IPS-NIHi11 (cell line): ENCODE measurements around the gene CYYR1.

Experiments
- DNase-seq: peaks from one replicate; pipeline ENCODE4 v3.0.0; 2012; ENCODE audit warnings: mixed read lengths, low spot score

CYYR1 gene

DNA sequence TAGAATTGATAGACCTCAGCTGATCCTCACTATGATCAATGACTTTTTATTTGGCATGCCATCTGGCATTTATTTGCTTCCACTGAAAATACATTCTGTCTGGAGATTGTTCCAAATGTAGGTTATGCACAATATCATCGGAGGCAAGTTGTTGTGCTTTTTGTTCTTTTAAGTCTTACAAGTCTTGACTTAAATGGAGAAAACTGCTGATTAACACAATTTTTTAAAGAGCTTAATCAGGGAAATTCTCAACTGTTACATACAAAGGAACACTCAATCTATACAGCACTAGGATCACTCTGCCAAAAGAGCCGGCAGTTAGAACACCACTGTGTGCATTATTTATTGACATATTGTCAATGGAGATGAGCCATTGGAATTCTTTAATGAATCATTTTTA lies 19.2 kb downstream of the CYYR1 start:
- DNase-seq: no peak

DNA sequence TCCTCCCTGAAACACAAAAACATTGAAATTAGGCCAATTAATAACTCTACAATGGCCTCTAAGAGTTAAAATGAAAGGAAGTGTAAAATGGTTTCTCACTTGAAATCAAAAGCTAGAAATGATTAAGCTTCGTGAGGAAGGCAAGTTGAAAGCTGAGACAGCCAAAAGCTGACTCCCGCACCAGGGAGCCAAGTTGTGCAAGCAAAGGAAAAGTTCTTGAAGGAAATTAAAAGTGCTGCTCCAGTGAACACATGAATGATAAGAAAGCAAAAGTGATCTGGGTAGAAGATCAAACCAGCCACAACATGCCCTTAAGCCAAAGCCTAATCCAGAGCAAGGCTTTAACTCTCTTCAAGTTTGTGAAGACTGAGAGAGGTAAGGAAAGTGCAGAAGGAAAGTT lies 22.8 kb downstream of the CYYR1 start:
- no peak for DNase-seq

DNA sequence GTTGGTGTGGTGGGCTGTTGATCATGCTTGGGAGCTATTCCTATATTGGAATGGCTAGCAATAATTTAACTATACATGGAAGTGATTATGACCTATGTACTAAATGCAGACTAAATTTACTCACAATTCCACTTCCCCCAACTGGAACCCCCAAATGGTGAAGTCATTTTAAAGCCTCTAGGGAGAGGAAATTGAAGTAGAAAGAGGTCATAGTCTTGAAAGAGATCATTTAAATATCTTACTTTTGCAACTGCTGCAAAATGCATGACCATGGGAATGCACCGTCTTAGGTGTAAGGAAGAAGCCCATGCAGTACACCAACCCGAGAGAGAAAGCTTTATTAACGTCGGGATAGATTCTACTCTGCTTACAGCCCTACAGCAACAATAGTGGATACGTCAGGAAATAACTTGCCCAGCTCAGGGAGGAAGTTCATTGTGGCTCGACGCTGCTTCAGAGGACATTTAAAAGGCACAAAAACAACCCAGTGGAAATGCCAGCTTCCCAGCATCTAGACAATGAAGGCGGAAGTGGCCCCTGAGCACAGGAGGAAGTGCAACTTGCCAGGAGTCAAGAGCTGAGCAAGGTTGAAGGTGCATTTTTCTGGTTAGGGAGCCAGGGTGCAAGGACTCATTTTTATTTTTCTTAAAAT lies 26.5 kb downstream of the CYYR1 start:
- DNase-seq: no peak

DNA sequence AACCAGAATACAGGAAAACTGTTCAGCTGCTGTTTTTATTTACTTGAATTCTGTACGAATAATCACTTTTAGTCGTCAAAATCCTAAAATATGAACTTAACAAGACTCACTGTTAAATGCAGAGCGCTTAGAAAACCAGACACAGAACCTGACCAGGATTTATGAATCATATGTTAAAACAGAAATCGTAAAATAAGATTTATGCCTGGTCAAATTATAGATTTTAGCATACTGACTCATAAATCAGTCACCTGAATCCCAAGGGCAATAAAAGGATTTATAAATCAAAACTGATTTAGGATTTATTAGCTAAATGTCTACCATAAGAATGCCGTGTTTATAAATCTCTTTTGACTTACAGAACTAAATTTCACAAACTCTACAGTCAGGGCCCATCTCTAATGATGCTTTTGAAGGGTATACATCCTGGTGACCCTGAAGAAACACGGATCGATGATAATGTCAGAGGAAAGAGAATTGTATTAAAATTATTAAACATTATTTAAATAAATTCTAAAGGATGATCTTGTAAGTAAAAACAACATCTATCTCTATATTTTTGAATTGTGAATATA lies 28.8 kb downstream of the CYYR1 start:
- DNase-seq: no peak

DNA sequence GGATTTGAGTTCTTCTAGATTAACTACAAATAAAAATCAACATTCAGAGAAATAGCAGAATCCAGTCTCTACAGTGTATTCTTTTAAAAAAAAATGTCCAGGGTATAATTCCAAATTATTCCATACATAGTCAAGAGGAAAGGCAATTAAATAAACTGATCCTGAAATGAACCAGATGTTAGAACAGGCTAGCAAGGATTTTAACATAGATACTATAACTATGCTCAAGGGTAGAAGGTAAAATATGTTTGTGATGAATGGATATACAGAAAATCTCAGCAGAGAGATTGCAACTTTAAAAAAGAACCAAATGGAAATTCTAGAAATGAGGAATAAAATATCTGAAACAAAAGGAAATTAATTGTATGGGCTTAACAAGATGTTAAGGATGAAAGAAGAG lies 32.4 kb downstream of the CYYR1 start:
- DNase-seq: no peak

DNA sequence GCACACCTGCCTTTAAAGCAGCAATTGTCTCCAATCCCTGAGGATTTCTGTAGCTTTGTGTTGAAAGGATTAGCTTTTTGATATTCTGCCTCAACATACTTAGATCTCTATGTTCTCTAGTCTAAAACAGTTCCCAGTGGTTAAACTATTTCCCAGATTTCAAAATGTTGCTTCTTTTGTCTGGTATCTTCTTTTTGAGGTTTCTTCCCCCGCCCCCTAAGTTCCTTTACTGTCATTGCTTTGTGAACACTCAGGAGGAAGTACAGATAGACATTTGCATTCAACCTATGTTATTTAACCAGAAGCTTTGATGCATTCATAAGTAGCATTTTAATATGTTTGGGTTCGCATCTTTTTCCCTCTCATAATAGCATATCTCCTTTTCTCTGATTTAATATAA lies 33.5 kb downstream of the CYYR1 start:
- DNase-seq: no peak

DNA sequence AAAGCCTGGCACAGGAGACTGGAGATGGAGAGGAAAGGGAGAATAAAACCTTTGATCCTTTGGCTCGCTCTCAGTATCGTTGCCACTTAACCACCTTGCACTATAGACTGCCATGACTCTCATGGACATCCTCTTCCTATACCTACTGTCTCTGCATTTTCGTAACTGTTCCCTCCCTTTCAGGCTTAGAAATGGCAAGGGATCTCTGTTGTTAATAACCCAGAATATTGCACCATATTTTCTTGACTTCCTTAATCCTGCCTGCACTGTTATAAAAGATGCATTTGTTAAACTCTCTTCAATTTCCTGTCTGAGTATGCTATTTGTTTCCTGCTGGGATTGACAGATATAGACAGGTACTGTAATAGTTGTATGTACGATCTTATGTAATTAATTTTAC lies 38.6 kb downstream of the CYYR1 start:
- DNase-seq: no peak

DNA sequence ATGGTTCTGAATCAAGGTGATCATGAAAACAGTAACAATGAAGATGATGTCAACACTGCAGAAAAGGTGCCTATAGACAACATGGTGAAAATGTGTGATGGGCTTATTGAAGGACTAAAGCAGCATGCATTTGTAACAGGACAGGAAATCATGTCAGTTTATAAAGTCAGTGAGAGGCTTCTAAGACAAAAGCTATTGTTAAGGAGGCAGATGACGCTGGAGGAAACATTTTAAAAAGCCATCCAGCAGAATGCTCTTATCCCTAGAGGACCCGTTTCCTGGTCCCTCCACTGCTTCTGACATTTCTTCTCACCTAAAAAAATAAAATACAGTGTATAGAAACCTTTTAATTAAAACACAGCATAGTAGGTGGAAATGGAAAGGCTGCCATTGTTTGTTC lies 40.9 kb downstream of the CYYR1 start:
- no peak for DNase-seq

DNA sequence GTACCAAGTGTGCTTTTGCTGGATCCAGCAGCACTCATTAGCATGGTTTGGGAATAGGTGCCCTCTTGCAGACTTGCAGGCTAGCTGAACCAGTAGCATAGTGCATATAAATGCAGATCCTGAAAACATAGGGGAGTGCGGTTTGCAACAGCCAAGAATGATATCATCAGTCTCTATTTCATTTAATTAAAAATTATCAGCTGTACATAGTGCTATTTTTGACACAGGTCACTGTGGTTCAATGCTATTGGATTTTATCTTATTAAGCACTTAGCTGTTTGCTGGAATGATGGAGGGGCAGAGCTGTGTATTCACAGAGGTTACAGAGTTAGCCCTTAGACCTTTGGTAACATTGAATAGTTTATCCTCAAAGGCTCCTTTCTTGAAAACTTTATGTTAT lies 43.6 kb downstream of the CYYR1 start:
- DNase-seq: no peak

DNA sequence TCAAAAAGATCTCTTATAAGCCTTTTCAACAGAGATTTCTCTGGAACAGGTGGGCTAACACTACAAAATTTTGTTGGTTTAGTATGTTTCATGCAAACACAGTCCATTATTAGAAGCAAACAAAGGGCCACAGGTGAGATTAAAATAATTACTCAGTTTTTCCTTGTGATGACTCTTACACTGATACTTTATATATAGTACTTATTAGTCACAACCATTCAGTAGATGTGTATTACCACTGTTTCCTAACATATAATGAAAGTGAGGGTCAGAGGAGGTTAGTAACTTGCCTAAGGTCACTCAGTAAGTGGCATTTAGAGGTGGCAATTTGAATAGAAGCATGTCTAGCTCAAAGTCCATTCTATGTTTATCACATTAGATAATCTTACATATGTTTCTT lies 44.2 kb downstream of the CYYR1 start:
- DNase-seq: no peak

DNA sequence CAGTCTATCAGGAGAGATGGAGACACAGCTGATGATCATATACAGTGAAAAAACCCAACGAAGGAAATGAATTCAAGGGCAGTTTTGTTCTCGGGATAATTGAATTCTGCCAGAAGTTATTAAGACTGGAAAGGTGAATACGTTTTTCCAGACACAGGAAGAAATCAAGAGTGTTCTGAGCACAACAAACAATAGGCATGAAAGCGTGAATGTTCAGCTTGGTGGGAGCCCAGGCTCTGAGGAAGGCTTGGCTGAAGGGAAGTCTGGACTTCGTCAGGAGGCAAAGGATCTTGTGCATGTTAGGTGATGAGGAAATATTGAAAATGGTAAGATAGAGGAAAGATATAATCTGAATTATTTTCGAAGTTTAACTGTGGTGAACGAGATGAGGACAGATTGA lies 50.4 kb downstream of the CYYR1 start:
- no peak for DNase-seq

DNA sequence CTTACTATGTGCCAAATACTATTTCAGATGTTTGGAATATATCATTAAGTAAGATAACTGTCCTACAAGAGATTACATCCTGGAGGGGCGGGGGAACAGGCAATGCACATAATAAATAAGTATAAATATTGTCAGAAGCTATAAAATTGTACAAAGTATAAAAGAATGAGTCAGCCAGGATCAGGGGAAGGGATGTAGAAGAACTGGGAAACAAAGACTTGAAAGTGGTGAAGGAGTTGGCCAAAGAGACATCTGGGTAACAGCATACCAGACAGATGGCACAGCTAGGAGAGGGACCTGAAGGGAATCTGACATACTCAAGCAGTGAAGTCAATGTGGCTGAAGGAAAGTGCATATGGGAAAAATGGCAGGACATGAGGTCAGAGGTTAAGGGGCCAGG lies 53.9 kb downstream of the CYYR1 start:
- no peak for DNase-seq

DNA sequence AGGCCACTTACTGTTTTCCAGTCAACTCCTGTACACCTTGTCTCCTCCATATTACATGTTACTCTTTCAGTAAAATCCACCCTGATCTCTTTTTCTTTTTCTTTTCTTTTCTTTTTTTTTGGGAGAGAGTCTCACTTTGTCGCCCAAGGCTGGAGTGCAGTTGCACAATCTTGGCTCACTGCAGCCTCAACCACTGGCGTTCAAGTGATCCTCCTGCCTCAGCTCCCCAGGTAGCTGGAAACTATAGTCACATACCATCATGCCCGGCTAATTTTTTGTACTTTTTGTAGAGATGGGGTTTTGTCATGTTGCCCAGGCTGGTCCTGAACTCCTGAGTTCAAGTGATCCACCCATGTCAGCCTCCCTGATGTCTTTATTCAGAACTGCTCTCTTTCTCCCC lies 57.8 kb downstream of the CYYR1 start:
- DNase-seq: no peak

DNA sequence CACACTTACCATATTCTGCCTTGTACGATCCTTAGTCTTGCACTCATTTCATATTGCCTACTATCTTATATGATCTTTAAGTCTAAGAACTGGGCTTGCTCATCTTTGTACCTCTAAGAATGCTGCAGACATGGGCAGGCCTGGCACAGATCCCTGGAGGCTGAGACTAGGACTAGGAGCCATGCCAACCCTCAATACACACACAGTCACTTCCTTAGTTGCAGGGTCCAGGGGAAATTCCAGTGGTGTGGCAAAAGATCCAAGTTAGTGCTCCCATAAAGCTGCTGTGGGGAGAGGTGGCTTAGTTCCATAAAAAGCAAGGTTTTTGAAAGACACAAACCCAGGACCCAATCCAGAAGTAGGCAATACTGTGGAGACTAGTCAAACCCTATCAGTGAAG lies 59.9 kb downstream of the CYYR1 start:
- DNase-seq: no peak

DNA sequence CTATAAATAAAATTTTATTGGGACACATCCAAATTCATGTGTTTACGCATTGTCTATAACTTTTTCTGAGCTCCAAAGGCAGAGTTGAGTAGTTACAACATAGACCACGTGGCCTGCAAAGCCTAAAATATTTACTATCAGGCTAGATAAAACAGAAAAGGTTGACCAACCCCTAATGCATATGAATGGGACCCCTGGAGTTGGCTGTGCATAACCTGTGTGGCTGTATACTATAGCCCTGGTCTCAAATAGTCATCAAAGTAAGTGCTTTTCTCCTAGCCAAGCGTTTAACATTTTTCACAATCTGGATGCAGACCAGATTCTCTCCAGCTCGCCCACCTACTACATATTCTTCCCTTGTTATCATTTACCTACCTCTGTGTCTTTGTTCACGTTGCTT lies 60.4 kb downstream of the CYYR1 start:
- no peak for DNase-seq

DNA sequence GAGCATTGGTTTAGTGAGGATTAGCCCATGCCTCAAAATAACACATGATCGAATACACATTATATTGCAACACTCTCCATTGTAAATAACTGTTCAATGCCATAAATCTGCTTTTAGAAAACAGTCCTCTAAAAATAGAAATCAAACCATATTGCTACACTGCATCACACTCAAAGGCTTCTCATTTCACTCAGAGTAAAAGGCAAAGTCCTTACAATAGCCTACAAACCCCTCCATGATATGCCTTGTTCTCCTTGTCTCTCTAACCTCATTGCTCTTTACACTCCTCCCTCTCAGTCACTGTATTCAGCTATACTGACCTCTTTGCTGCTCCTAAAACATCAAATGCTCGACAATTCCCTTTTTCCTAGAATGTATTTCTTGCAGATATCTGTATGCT lies 64.2 kb downstream of the CYYR1 start:
- no peak for DNase-seq

DNA sequence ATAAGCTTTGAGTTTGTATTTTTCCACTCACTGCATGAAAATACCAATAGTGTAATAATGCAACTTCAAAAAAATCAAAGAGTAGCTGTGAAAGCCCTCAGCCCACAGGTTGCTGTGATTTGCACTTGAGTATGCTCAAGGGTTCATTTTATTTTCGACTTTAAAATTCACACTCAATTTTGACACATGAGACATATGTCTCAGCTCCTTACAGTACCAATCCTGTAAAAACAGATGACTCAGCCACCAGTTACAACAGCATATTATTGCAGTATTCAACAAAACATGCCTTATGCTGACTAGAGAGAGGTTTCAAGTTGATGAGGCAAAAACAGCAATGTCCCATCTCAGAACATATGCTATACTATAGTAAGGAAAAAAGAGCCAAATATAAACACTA lies 66.1 kb downstream of the CYYR1 start:
- DNase-seq: no peak

DNA sequence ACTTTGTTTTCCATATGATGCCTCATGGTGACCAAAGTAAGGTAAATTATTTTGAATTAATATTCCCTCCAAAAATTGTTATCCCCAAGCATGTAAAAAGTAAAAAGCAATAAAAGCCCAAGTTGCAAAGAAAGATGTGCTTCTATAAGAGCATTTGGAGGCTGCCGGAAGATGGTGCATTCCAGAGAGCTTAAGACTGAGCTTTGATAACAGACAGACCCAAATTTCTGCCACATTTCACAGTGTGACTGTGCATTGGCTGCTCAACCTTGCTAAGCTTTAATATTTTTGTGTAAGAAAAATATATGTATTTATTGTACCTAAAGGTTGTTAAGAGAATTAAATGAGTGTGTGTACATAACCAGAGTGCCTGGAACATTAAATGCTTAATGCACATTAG lies 67.9 kb downstream of the CYYR1 start:
- DNase-seq: no peak

DNA sequence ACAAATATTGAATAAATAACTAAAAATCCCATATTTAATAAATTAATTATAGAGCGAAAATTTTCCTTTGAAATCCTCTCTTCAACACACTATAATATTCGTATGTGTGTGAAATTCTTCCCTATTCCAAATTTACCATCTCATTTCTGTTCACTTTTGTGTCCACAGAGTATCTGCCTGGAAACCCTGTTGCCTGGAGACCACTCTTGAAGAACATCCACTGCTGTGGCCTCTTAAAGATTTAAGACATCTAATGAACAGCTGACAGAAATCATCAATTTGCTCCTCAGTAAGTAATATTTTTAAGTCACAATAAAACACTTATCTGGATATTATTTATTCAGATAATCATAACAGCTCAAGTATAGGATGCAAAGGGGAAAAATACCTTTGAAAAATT lies 69.7 kb downstream of the CYYR1 start:
- DNase-seq: no peak

DNA sequence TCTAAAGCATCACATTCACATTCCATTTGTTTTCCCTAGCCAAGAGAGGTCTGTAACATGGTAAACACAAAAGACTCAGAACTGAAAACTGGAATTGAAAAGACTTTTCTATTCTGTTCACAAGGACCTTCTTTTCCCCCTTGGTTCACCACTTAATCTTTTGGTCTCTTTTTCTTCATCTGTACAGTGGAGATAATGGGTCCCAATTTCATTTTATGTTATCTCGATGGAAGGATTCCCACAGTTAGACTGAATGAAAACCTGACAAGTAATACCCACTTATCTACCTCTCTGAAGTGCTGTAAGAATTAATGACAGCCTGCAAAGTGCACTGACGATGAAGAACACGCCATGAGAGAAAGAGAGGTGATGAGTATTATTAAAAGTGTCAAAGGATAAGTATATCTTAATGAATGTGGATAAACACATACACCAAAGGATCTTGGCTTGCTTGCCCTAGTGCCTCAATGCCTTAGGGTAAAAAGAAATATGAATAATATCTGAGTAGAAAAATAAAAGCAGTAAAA lies 71.5 kb downstream of the CYYR1 start:
- DNase-seq: no peak

DNA sequence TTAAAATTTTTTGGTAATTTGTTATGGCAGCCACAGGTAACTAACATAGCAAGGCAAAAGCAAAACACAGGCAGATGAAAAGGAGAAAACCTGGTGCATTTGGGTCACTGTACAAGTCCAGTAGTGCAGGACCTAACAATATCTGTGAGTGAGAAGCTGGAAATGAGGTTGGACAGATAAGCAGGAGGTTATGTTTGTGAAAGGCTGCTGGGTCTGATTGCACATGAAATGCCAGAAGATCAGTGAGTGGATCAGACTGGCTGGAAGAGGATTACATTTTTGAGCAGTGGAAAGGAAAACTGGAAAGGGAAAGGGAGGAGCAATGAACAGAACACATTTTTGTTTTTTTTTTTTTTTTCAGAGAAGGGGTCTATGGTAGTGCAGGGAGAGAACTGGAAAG lies 73.6 kb downstream of the CYYR1 start:
- DNase-seq: no peak

DNA sequence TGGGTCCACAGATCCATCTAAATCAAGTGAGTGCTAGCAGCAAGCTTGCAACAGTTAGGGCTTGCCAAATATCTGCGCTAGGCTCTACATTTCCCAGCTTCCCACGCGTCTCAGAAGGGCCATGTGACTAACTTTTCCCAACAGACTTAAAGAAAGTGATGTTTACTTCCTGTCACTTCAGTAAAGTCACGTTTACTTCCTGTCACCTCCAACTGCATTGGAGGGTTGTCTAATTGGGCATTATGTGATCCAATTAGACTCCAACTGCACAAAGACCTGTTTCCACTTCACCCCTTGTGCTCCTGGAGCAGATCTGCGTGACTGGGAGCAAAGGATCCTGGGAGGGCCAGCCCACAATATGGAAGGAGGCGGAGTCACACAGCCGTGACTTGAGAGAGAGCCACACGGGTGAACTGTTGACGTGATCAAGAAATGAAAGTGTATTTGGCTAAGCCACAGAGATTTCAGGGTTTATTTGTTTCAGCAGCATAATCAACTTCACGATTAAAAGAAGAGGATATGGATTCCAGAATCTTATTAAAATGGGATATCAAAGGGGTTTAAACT lies 77.7 kb downstream of the CYYR1 start:
- DNase-seq: no peak

DNA sequence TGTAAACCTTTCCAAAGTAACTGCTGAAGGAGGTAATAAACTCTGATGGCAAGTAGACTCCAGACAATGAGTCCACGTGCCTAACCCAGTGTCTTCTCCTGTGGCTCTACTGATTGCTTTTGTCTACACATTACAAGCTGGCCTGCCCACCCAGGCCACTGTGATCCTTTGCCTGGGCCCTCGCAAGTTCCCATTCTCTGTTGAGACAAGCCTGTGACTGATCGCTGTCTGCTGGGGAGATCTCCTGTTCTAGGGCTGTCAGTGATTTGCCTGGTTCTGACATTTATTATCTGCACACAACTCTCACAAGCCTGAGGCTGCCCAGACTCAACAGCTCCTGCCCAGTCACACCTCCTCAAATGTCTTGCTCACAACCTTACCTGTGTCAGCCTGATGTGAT lies 81.4 kb downstream of the CYYR1 start:
- DNase-seq: no peak

DNA sequence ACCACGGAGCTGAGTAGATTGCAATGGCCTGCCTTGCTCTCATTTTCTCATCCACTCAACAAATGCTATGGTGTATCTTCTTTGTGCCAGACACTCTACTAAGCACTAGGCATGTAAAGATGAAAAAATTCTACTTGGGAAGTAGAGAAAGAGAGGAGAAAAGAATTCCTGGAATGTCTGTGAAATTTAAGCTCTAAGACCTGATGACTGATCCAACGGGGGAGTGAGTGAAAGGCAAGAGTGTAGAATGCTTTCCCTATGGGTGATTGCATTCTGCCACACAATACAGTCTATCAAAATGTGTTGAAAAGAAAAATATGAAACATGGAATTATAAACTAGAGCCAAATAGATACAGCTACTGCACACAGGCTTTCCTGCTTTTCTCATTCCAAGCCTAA lies 82.3 kb downstream of the CYYR1 start:
- DNase-seq: peak; percentile 36
